Lower leg skin (tissue), 3 donors: ENCODE data around the gene RAG1.

Experiments used
- POLR2A ChIP-seq, 2 donors: fragments of 450-650 bp; IDR thresholded peaks; one replicate each; pipeline ENCODE4 v1.6.1; 2016 to 2017; ENCODE audit warnings: antibody characterized with exemption in 2 of 2, mild to moderate bottlenecking in 1 of 2, moderate library complexity in 1 of 2
- TF ChIP-seq, protein P1 (sequence below), 3 donors: fragments of 450-650 bp; IDR thresholded peaks; one replicate each; pipeline ENCODE4 v1.5.1; 2016; ENCODE audit warnings: antibody characterized with exemption in 3 of 3, mild to moderate bottlenecking in 3 of 3, moderate library complexity in 2 of 3

DNA sequence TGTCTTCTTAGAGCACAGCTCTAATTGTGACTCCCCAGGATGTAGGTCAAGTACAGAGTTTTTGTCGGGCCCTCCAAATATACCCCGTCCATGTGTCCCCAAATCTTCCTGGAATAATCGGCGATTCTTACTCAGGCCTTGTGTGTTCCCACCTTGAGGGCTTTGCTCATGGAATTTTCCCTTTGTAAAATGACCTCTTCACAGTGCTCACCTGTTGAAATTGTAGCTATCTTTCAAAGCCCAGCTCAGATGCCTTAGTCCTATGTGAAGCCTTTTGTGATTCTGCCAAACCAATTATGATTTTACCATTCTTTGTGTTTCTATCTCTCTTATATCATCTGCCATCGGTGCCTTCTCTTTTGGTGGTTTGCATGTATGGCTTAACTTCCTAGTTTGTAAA, 60.3 kb downstream of the RAG1 start:
- TF ChIP-seq, protein P1, sequence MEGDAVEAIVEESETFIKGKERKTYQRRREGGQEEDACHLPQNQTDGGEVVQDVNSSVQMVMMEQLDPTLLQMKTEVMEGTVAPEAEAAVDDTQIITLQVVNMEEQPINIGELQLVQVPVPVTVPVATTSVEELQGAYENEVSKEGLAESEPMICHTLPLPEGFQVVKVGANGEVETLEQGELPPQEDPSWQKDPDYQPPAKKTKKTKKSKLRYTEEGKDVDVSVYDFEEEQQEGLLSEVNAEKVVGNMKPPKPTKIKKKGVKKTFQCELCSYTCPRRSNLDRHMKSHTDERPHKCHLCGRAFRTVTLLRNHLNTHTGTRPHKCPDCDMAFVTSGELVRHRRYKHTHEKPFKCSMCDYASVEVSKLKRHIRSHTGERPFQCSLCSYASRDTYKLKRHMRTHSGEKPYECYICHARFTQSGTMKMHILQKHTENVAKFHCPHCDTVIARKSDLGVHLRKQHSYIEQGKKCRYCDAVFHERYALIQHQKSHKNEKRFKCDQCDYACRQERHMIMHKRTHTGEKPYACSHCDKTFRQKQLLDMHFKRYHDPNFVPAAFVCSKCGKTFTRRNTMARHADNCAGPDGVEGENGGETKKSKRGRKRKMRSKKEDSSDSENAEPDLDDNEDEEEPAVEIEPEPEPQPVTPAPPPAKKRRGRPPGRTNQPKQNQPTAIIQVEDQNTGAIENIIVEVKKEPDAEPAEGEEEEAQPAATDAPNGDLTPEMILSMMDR (IDR thresholded peaks at IDR 0.05): no peak
- TF ChIP-seq POLR2A (IDR thresholded peaks at IDR 0.05): no peak
